Transverse colon (tissue), 4 donors: Measurements from ENCODE around the gene TNNI2. TPM values are rescaled to one million over a fixed set of nuclear protein-coding genes. Genes with fewer than 3 reads are reported as not detected.

Source experiments
- DNase-seq: peaks from one replicate; pipeline ENCODE4 v3.0.0-alpha.2; 2019
- H3K27ac ChIP-seq, 4 donors: fragments of 200-600 bp; sonication (generic); 2 replicates each; pipeline ENCODE4 v1.5.1; 2016 to 2018; ENCODE audit warnings: inconsistent platforms in 4 of 4
- H3K27me3 ChIP-seq: fragments of 200-600 bp; sonication (generic); 2 replicates; pipeline ENCODE4 v1.5.1; 2017; ENCODE audit warnings: inconsistent platforms
- H3K36me3 ChIP-seq, 4 donors: fragments of 200-600 bp; sonication (generic); 2 replicates each; pipeline ENCODE4 v1.5.1; 2017 to 2019; ENCODE audit warnings: inconsistent platforms in 4 of 4
- H3K4me1 ChIP-seq, 4 donors: fragments of 200-600 bp; sonication (generic); 2 replicates each; pipeline ENCODE4 v1.5.1; 2017 to 2020; ENCODE audit warnings: inconsistent platforms in 4 of 4
- H3K4me3 ChIP-seq, 4 donors: fragments of 200-600 bp; sonication (generic); 1 replicate in 1 of 4; 2 replicates in 3 of 4; pipeline versions ENCODE4 v1.5.1 to v1.6.1; 2017 to 2019; ENCODE audit warnings: inconsistent platforms in 4 of 4
- H3K9me3 ChIP-seq, 2 donors: fragments of 200-600 bp; sonication (generic); 2 replicates each; pipeline ENCODE4 v1.5.1; 2017 to 2019; ENCODE audit warnings: inconsistent platforms in 2 of 2
- CTCF ChIP-seq, 5 experiments: fragments of 200-600 bp in 3 of 5; fragments of 450-650 bp in 2 of 5; sonication (generic) in 3 of 5; IDR thresholded peaks; 1 replicate in 2 of 5; 2 replicates in 3 of 5; pipeline ENCODE4 v1.5.1; 2016 to 2017; ENCODE audit warnings: antibody characterized with exemption in 5 of 5, inconsistent platforms in 3 of 5, mild to moderate bottlenecking in 2 of 5, moderate library complexity in 1 of 5
- EP300 ChIP-seq: sonication (generic); formaldehyde crosslinking; IDR thresholded peaks from one replicate; pipeline ENCODE4 v1.6.1; 2017; ENCODE audit warnings: antibody characterized with exemption, low read depth
- POLR2A ChIP-seq: fragments of 450-650 bp; IDR thresholded peaks from one replicate; pipeline ENCODE4 v1.6.1; 2016; ENCODE audit warnings: antibody characterized with exemption, mild to moderate bottlenecking, moderate library complexity
- POLR2AphosphoS5 ChIP-seq, 3 donors: sonication (generic); formaldehyde crosslinking; IDR thresholded peaks; one replicate each; pipeline ENCODE4 v1.6.1; 2016; ENCODE audit warnings: antibody characterized with exemption in 3 of 3
- WGBS, 2 donors: methylation state at CpG; one replicate each; pipeline ENCODE4 v1.1.5; 2018; ENCODE audit warnings: low coverage in 1 of 2; 5-methylcytosine and 5-hydroxymethylcytosine counted together
- in situ Hi-C, 4 donors: fragments of 200-750 bp; cut with MboI; loops; one replicate each; pipeline versions ENCODE4 v1.15.0 to v1.15.1; 2017; ENCODE audit warnings: low sequenced_read_pairs in 3 of 4, low pct_ligation_motif_present in 1 of 4, low pct_unique_long_range_greater_than_20kb in 1 of 4
- intact Hi-C: fragments of 100-400 bp; cut with DNase I; formaldehyde crosslinking; loops from one replicate; pipeline ENCODE4 v1.15.1; 2023; ENCODE audit warnings: low total_unique reads
- total RNA-seq, 4 donors: library from RNA; depleted of rRNA; stranded (reverse); fragments of >200 nt; gene quantifications; one replicate each; pipeline ENCODE4 v1.1.0, GENCODE V29; 2016

Gene TNNI2
- total RNA-seq, 4 donors from 2014 or later: 3.5 to 35.9 TPM; not detected in 2

GRCh38 chr11:1820463-1821325 lies 18.1 kb upstream of the TNNI2 start:
- 78 to 85% methylated on average over 2 to 14 of the region's 14 CpGs for WGBS, 2 donors
- no peaks in the 10 kb centered on the region for H3K27me3 ChIP-seq
- TF ChIP-seq EP300 (no peak), POLR2A (no peak), POLR2AphosphoS5 (IDR thresholded peaks at IDR 0.05) (no peak), CTCF (IDR thresholded peaks at IDR 0.05) (no peak)
- intact Hi-C loops: no loop called here
- peaks cover 0 to 3% (median 0%) of the 10 kb centered on the region in 4 donors for H3K4me1 ChIP-seq
- H3K27ac ChIP-seq: no peak overlapping the region
- H3K9me3 ChIP-seq: no peaks in the 10 kb centered on the region
- H3K36me3 ChIP-seq: no peaks in the 10 kb centered on the region
- no peak for DNase-seq
- in situ Hi-C loops: loop anchor here in 1 of 4 donors (25.0 kb wide), 1 partner anchor 108 kb away; no protein-coding TSS in a partner anchor
- H3K4me3 ChIP-seq: no peak overlapping the region

GRCh38 chr11:1821562-1821961 lies 17.2 kb upstream of the TNNI2 start:
- intact Hi-C loops (no loop called here), in situ Hi-C loops (loop anchor here in 1 of 4 donors (25.0 kb wide), 1 partner anchor 109 kb away; no protein-coding TSS in a partner anchor)
- peaks cover 0 to 7% (median 2%) of the 10 kb centered on the region in 4 donors for H3K4me1 ChIP-seq
- no peak for DNase-seq
- H3K27ac ChIP-seq: no peak overlapping the region
- no peaks in the 10 kb centered on the region for H3K36me3 ChIP-seq
- no peaks in the 10 kb centered on the region for H3K9me3 ChIP-seq
- no peak overlapping the region for H3K4me3 ChIP-seq
- TF ChIP-seq EP300 (no peak), POLR2A (no peak), CTCF (IDR thresholded peaks at IDR 0.05) (no peak), POLR2AphosphoS5 (IDR thresholded peaks at IDR 0.05) (no peak)
- H3K27me3 ChIP-seq: no peaks in the 10 kb centered on the region

GRCh38 chr11:1822648-1823375 lies 16.0 kb upstream of the TNNI2 start:
- intact Hi-C loops: no loop called here

More at GRCh38 chr11:1822648-1823375, 16.0 kb upstream of the TNNI2 start:
- no peak overlapping the region for H3K4me3 ChIP-seq
- no peaks in the 10 kb centered on the region for H3K27me3 ChIP-seq
- peaks cover 0 to 18% (median 13%) of the 10 kb centered on the region in 4 donors for H3K4me1 ChIP-seq
- TF ChIP-seq CTCF (IDR thresholded peaks at IDR 0.05) (no peak), POLR2A (no peak), EP300 (no peak), POLR2AphosphoS5 (IDR thresholded peaks at IDR 0.05) (no peak)
- no peak for DNase-seq
- no peak overlapping the region for H3K27ac ChIP-seq
- no peaks in the 10 kb centered on the region for H3K36me3 ChIP-seq
- no peaks in the 10 kb centered on the region for H3K9me3 ChIP-seq
- 95% methylated on average over 8 of the region's 8 CpGs; no CpG with 5 or more reads in 1 of the 2 donors for WGBS, 2 donors
- in situ Hi-C loops: loop anchor here in 1 of 4 donors (25.0 kb wide), 1 partner anchor 111 kb away; no protein-coding TSS in a partner anchor
